Cardiac septum (tissue), 1 donor: ENCODE measurements around the gene CHCHD1. TPM values are rescaled to one million over a fixed set of nuclear protein-coding genes. Genes with fewer than 3 reads are reported as not detected.
"Not testable (repeated sequence)": the region's sequence is repeated elsewhere in the genome, so short reads cannot be mapped to it uniquely, and the experiment has no call there.

Experiments used
- DNase-seq: peaks from one replicate; pipeline ENCODE4 v3.0.0-alpha.2; 2020; ENCODE audit warnings: low spot score
- intact Hi-C: fragments of 100-400 bp; cut with DNase I; formaldehyde crosslinking; loops from one replicate; pipeline ENCODE4 v1.14.0; 2022
- long read RNA-seq: library from polyadenylated mRNA; unstranded; transcript quantifications from one replicate; pipeline ENCODE4 v2.0.0, GENCODE V29; 2021
- total RNA-seq: library from RNA; stranded (reverse); fragmentation: NEBNext Ultra II Directional; extraction: Animal tissue kit (Norgen Biotek cat#: 25700); gene quantifications from one replicate; pipeline ENCODE4 v1.2.1, GENCODE V29; 2021
- donor health status: DM: no; HTN: no; CAD: no.

The CHCHD1 gene
- total RNA-seq: 19.5 TPM
- long read RNA-seq, transcript CHCHD1-201 (3 exons, 835 nt): major isoform, 14 of 16 reads
- long read RNA-seq, partial matches to known transcripts: 1 of 16 reads
- long read RNA-seq, other reads (novel, unspliced or antisense): 0 of 16 reads

DNA sequence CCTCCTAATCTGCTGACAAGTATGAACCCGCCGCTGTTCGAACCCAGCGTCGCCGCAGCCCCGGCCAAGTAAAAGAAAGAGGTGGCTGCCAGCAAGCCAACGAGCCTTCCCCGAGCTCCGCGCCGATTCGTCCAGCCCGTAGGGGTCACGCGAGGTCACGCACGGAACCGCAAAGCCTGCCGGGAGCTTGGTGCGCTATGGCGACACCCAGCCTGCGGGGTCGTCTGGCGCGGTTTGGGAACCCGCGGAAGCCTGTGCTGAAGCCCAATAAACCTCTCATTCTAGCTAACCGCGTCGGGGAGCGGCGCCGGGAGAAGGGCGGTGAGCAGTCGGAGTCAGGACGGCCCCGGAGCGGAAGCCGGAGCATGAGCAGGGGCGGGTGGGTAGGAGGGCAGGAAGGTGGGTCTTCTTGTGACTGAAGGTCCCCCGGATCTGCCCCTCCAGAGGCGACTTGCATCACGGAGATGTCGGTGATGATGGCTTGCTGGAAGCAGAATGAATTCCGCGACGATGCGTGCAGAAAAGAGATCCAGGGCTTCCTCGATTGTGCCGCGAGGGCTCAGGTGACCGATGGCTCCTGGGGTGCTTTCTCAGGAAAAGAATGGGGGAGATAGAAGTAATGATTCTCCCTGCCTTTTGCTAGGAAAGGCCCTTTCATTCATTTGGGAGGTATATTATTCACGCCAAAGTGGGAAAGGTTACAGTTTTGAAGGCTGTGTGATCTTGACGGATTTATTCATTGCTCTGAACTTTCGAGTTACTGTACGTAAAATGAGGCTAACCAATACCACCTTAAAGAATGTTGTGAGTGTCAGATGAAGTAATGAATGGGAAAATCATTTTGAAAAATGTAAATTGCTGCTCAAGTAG is at the start of gene CHCHD1:
TSS of gene CHCHD1 (plus strand) at position 170 of the 870 bp plus-strand sequence. CDS start at position 198, 28 bp downstream.
- DNase-seq: peak; percentile 97
- intact Hi-C loops: loop anchor here (5.0 kb wide), 1 partner anchor 35 kb away; no protein-coding TSS in a partner anchor

DNA sequence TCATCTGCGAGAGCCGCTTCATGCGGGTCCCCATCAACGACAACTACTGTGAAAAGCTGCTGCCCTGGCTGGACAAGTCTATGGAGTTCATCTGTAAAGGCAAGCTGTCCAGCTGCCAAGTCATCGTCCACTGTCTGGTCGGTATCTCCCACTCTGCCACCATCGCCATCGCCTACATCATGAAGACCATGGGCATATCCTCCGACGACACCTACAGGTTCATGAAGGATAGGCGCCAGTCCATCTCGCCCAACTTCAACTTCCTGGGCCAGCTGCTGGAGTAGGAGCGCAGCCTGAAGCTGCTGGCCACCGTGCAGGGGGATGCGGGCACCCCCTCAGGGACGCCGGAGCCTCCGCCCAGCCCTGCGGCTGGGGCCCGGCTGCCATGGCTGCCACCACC is 49.4 kb upstream of the CHCHD1 start:
- DNase-seq: no peak
- intact Hi-C loops: loop anchor here (5.0 kb wide), 1 partner anchor 85 kb away; no protein-coding TSS in a partner anchor

- intact Hi-C loops: loop anchor here (5.0 kb wide), 1 partner anchor 86 kb away; no protein-coding TSS in a partner anchor
- no peak for DNase-seq
Observed at GRCh38 chr10:73732931-73733623, 48.8 kb upstream of the CHCHD1 start.

DNA sequence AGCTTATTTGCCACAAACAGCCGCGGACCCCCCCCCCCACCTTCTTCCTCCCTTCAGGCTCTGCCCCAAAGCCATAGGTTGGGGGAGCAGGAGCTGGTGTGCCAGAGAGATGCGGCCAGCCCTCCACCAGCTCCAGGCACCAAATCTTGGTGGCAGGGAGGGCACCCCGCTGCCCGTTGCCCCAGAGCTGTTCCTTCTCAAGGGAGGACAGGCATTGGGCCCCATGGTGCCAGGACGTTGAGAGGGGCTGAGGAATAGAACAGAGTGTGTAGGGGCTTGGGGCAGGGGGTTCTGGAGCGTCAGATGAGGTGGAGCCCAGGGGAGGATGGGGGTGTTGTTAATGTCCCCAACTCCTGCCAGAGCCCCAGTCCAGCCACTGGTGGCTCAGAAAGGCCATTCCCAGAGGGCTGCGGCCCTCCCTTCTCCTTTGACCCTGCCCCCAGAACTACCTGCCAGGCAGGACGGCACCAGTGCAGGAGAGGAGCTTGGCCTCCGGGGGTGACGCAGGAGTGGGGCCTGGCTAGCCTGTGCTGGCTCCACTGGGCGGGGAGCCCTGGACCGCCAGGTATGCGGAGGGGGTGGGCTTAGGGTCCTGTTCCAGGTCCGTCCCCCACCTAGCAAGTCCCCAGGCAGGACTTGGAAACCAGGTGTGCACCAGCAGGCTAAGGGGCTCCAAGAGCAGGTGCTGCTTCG is 47.7 kb upstream of the CHCHD1 start:
- intact Hi-C loops: loop anchor here (5.0 kb wide), 1 partner anchor 87 kb away; no protein-coding TSS in a partner anchor
- DNase-seq: no peak

- DNase-seq: no peak
- intact Hi-C loops: loop anchor here (5.0 kb wide), 1 partner anchor 88 kb away; no protein-coding TSS in a partner anchor
Observed at GRCh38 chr10:73734796-73735305, 47.0 kb upstream of the CHCHD1 start.

DNA sequence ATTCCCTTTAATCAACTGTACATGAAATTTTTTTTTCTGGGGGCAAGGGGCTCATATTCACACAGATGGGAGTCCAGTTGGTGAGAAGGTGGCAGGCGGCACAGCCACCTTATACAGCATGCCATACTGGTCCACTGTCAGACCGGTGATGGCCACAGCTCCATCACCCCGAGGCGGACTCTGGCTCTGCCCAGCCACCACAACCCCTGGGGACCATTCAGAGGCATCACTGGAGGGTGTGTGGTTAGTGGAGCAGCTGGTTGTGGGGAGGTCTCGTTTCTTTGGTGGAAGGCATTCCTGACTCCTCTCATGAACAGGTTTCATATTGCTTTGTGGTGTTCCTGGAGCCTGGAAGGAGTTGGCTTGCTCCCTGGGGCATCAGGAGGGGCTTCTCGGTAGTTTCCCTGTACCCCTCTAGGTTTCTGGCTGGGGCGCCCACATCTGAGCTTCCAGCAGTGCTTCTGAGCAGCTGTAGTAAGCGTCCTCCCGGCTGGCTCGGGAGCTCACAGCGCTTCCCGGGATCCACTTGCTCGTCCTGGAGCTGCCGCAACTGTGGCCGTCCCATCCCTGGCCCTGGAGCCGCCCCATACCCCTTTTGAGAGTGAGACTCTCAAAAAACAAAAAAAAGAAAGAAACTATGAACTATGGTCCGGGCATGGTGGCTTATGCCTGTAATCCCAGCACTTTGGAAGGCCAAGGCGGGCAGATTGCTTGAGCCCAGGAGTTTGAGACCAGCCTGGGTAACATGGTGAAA is 41.2 kb upstream of the CHCHD1 start:
- DNase-seq, intact Hi-C loops: not testable (repeated sequence)

- DNase-seq: no peak
- intact Hi-C loops: no loop called here
Observed at GRCh38 chr10:73742454-73742734, 39.5 kb upstream of the CHCHD1 start.

- DNase-seq: no peak
- intact Hi-C loops: no loop called here
Observed at GRCh38 chr10:73743327-73743904, 38.4 kb upstream of the CHCHD1 start.

GRCh38 chr10:73743905-73744663 is 37.8 kb upstream of the CHCHD1 start, which contains the start of gene SEC24C:
Gene SEC24C (plus strand): TSS chr10:73744372. CDS start chr10:73746833, 2,461 bp downstream.
- DNase-seq: peak; percentile 98
- intact Hi-C loops: no loop called here

GRCh38 chr10:73744664-73744975 is 37.2 kb upstream of the CHCHD1 start:
- intact Hi-C loops: no loop called here
- DNase-seq: no peak

- DNase-seq: no peak
- intact Hi-C loops: loop anchor here (5.0 kb wide), 1 partner anchor 36 kb away; the partner anchor contains the start of gene CHCHD1
Observed at GRCh38 chr10:73746721-73747120, 35.1 kb upstream of the CHCHD1 start.

DNA sequence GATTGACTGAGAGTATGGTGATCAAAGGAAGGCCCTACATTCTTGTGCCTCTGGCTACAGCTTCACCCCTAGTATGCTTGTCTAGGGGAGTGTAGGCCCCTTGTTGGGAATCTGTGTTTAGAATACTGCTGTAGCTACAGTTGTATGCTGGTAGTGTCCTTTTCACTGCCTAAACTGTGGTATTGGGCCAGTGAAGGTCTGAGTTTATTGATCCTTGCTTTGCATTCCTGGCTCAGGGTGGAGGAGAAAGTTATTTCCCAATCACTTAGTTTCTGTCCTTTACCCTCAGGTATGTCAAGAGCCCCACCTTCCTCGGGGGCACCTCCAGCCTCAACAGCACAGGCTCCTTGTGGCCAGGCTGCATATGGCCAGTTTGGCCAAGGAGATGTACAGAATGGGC is 31.0 kb upstream of the CHCHD1 start:
- intact Hi-C loops: no loop called here
- no peak for DNase-seq

- intact Hi-C loops: no loop called here
- DNase-seq: no peak
Observed at GRCh38 chr10:73756183-73756582, 25.7 kb upstream of the CHCHD1 start.

DNA sequence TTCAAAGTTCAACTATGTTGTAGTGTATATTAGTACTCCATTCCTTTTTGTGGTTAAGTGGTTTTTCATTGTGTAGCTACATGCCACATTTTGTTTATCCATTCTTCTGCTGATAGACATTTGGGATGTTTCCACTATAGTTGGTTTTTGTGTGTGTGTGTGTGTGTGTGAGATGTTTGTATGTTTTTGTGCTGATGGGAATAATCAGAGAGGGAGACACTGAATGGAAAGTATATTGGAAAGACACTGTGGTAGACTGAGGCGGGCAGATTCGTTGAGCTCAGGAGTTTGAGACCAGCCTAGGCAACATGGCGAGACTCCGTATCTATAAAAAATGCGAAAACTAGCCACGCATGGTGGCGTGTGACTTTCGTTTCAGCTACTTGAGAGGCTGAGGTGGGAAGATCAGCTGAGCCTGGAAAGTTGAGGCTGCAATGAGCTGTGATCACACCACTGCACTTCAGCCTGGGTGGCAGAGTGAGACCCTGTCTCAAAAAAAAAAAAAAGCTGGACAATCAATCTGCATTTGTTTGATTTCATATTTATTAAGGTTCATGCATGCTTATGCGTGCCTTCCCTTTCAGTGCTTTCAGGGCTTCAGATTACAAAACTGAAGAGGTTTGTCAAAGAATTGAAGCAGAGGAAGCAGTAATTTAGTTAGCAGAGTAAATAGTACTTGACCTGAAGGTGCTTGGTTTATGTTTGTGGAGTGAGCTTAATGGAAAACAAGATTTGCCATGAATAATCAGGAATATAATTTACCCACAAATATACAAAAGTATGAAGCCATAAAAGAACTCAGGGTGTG is 22.9 kb upstream of the CHCHD1 start:
- no peak for DNase-seq
- intact Hi-C loops: no loop called here

- no peak for DNase-seq
- intact Hi-C loops: no loop called here
Observed at GRCh38 chr10:73759512-73760115, 22.2 kb upstream of the CHCHD1 start.

DNA sequence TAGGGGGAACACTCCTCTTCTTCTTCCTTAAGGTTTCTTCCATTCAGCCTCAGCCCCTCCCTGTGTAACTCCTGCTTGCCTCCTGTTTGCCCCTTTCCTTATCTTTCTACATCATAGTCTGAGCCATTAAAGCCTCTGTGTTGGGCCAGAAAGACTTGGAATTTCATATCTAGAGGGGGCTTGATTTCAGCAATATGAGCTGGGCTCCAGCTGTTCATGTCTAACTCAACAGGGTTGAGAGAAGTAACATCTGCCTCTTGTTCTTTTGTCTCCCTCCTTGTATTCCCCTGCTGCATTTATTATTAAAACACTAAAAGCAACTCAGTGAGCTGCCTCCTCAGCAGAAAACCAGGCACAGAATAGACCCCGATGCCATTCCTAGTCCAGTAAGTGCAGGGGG is 20.1 kb upstream of the CHCHD1 start:
- DNase-seq: no peak
- intact Hi-C loops: no loop called here

DNA sequence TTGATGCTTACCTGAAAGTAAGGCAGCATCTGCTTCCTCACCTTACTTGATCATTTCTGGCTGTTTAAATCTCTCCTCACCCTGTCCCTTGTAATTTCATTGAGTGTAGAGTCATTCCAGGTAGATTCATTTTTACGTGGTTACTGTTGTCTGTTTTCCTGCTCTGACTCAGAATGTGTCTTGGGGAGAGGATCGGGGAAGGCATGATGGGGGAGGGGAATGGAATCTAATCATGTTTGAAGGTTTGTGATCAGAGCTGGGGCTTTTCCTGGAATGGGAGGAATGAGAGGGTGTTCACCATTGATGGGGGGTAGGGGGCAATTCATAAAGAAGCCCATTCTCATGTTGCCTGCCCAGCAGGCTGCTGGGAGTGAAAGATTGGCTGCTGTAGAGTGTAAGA is 18.9 kb upstream of the CHCHD1 start:
- intact Hi-C loops: no loop called here
- DNase-seq: no peak
